Measurements from ENCODE around the gene COMMD1.

DNA sequence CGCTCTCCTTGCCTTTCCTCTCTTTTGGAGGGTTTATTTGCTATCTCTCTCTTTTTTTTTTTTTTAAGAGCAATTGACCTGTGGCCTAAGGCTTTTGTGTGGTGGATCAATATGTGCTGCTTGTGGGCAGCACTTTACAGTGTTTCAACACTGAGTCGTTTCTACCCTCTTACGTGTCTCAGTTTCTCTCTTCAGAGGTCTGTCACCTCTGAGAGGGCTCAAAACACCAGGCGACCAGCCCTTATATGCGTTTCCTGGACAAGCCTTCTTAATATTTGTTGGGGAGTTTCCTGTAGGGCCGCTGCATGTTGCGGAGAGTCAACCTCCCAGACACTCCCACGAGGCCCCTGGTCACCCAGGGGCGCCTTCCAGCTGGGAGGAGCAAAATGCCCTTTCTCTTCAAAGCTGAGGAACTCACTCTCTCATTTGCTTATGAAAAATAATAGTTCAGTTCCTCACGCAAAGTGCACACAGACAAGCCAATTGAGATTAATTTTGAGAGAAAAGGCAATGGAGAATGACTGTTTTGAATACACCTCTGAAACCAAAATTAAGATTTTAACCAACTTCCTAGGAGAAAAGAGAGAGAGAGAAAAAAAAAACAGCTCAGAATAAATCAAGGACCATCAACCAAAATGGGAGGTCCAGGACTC lies 194.2 kb downstream of the COMMD1 start:
- TF ChIP-seq POLR2AphosphoS5 (IDR thresholded peaks at IDR 0.05; ENCODE audit: low read depth, low read length) (0 out of 2 replicates have a peak, but pooled peaks have one; percentile 30), POLR2A (IDR thresholded peaks at IDR 0.05; ENCODE audit: low read depth, low read length) (peak; percentile 46; the same call in 1 of the 2 replicates), TAF1 (IDR thresholded peaks at IDR 0.05; ENCODE audit: borderline replicate concordance, low read depth, low read length) (no peak)

All from GM12892 (cell line).